Stimulated activated CD8-positive, alpha-beta memory T cell treated with anti-CD3 and anti-CD28 coated beads, Interleukin-4, amount 100 ng/mL, for 4 hours (primary cell): ENCODE results near the gene CCDC12.

ENCODE experiments used
- DNase-seq, 2 donors: peaks; one replicate each; pipeline ENCODE4 v3.0.0-alpha.2; 2020; ENCODE audit warnings: low read depth in 2 of 2, low spot score in 1 of 2

Gene CCDC12

DNA sequence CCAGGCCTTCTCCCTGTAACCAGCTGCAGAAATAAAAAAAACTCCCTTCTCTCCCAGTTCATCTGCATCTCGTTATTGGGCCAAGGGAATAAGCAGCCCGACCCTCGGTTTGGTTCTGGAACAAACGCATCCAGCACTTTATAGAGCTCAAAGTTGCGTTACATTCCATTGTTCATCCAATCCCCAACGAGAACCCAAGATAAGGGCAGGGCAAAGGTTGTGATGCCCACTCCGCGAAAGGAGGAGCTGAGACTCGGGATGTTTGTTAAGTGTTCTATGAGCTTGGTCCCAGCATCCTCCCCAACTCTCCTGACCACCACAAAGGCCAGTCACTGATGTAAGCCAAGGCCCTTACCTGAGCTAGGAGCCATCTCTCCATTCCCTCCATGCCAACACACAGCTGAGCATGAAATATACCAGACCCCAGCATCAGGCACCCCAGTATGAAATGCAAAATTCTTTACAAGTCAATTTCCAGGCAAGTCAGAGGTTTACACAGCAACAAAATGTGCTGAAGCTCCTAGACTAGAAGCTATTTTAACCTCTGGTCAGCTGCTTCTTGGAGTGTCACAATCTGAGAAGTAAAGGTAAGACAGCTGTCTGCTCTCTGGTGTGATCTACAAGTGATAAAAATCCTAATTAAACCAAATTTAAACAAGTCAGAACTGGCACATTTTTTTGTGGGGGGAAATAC is 17.9 kb downstream of the CCDC12 start:
- no peak for DNase-seq

GRCh38 chr3:46957092-46957820 is 19.3 kb downstream of the CCDC12 start:
- DNase-seq, result no peak

- DNase-seq, result no peak
These were observed 20.7 kb downstream of the CCDC12 start for GRCh38 chr3:46955801-46956259.

GRCh38 chr3:46955157-46955556 is 21.4 kb downstream of the CCDC12 start:
- DNase-seq, result no peak

DNA sequence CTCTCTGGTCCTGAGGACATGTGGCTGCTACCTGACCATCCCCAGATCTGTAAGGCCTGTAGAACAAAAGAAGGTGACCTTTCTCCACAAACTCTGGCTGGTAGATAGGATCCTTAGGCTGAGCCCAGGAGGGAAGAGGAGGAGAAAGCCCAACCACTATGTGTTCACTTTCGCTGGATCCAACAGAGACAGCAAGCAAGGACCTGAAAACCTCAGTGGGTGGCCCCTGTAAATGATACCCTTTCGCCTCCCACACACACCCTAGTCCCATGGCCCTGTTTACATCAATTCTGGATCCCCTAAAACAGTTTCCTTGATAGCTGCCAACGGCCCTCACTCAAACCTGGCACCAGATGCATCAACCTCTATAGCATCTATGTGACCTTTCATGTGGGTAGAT is 22.4 kb downstream of the CCDC12 start:
- no peak for DNase-seq

DNA sequence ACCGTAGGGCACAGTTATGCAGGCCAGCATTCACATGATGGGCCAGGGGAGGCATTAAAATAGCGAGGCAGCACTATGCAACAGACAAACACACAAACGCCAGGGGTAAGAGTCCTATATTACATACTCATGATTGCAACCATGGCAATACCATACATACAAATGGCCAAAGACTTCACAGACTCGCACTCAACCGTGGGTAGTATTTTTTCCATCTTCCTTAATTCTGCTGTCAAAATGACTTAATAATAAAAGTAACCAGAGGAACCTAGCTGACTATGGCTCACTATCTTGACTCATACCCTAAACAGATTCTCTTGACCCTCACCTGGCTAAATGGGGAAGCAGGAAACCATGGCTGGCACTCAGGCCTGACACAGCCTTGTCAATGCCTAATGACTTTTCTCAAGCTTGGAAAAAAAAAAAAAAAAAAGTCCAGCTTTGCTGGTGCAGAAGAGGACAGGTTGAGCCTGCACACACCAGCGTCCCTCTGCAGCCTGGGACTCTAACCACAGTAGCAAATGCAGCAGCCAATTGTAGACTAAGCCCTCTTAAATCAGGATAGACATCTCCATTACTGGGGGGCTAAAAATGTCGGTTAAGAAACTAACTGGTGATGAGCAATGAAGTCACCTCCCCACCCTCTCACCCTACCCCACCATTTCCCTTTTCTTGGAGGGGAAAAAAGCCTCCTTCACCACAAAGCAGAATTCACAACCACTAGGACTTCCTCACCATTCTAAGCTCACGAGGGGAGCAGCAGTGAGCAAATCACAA is 23.1 kb downstream of the CCDC12 start:
- DNase-seq, result no peak

DNA sequence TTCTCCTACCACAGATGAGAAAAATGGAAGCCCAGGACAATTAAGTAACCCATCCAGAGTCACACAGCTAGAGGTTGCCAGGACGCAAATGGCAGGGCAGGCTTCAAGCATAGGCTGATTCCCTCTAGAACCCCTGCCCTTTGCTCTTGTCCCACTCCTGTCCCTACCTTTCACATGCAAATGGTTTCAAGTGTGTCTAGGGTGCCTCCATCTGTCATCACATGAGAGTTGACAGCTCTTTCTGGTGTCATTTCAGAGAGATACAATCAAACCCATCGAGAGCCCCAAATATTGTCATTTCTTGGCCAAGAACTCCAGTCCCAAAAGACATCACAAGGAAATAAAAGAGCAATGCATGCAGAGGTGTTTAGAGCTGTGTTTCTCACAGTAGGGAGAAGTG is 23.7 kb downstream of the CCDC12 start:
- no peak for DNase-seq

DNA sequence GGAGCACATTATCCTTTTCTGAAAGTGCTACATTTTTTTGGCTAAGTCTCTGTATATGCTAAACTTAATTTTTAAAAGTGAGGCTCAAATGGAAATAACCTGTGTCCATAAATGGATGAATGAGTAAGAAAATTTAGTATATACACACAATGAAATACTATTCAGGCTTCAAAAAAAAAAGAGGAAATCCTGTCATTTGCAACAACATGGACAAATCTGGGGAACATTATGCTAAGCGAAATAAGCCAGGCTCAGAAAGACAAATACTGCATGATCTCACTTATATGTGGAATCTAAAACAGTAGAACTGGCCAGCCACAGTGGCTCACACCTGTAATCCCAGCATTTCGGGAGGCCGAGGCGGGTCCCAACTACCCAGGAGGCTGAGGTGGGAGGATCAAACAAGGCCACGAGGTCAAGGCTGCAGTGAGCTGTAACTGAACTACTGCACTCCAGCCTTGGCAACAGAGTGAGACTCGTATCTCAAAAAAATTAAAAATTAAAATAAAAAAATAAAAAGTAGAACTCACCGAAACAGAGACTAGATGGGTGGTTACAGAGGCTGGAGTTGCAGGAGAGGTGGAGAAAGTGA is 25.8 kb downstream of the CCDC12 start:
- DNase-seq, result no peak

- DNase-seq, result no peak
These were observed 26.4 kb downstream of the CCDC12 start for GRCh38 chr3:46950177-46950576.

GRCh38 chr3:46948830-46949671 is 27.5 kb downstream of the CCDC12 start:
- no peak for DNase-seq

DNA sequence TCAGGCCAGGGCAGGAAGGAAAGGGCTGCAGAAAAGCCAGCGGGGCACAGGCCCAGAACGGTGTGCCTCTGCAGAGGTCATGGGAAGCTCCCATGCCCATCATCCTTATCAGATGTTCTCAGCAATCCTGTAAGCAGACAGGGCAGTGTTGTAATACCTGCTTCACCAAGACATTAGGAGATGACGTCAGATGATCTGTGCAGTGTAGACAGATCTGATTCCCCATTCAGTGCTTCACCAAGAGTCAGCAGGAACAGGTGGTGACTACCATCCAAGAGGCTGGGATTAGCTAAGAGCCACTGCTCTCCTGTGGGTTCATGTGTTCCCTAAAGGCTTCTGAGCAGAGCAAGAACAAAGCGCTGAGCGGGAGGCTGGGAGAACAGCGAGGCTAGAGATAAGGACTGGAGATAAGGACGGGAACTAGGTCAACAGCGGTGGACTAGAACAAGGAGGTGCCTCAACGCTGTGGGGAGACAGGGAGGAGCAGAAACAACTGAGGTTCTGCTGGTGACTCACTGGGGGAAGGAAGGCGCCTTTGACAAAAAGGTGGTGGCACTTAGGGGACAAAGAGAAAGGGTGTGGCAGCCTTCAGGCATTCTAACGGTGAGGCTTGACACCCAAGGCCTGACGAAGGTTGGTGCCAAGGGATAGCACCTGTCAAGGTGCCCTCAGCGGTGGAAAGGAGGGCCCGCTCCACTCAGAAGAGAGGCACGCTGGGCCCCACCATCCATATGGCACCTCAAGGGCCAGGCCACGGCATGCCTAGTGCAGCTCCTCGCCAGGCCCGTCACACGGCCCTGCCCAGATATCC is 28.4 kb downstream of the CCDC12 start:
- peak in 1 of 2 donors; percentile 56 for DNase-seq

DNA sequence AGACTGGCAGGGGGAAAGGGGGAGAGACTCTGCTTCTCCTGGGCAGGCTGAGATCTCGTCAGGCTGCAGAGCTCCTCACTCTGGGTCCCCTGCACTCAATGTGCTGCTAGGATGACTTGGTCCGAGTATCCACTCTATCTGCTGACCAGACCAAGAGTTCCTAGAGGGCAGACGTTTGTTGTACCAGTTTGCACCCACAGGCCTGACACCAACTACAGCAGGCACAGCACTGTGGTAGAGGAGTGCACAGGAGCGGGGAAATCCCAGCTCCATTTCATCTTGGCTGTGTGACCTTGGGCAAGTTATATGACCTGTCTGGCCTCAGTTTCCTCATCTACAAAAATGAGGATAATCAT is 29.0 kb downstream of the CCDC12 start:
- no peak for DNase-seq

DNA sequence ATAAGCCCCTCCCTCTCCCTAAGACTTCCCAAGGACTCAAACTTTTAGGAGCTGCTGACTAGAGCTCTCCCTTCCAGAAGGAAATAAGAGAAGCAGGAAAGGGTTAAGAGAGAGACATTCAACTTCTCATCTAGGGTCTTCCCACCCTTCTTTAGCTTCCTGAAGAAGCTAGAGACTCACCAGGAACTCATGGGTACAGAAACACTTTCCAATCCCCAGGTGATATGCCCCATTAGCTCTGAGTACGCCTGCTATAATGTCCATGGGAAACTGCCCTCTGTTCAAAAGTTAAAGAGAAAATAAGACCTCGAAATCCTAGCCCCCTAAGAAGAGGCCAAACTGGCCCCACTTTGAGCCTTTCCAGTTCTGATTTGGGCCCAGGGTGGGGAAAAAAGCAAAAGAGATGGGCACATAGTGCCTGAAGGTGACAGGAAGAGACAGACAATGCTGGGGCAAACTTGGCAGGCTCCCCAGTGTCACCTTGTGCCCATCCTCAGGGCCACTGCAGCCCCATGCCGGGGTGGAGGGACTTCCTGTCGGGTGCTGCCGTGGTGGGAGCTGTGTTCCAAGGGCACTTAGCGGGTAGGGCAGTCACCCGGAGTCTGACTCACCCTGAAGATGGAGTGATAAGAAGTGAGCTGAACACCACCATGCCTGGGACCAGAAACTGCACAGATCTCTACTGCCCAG is 29.5 kb downstream of the CCDC12 start:
- peak; percentile 39 to 59 for DNase-seq

GRCh38 chr3:46946416-46946815 is 30.1 kb downstream of the CCDC12 start:
- DNase-seq, result no peak

DNA sequence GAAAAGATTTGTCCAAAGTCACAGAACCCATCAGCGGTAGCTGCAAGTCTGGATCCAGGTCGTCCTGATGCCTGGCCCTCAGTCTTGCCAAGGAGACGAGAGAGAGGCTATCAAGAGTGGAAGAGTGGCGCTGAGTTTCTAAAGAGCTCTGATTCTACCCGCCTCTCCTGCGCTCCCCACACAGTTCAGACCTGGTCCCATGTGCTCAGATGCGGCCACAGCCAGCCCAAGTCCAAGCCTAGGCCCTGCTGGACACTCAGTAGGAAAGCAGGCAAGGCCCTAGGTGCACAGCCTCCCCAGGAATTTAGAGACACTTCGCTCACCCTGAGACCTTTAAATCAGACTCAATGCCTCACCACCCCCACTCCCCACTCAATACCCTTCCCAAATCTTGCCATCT is 32.4 kb downstream of the CCDC12 start:
- no peak for DNase-seq

- DNase-seq, result no peak
These were observed 33.0 kb downstream of the CCDC12 start for GRCh38 chr3:46943237-46944187.

- DNase-seq, result no peak
These were observed 33.9 kb downstream of the CCDC12 start for GRCh38 chr3:46942481-46943236.
